ENCODE data around the gene ARID5B. TPM values are rescaled to one million over a fixed set of nuclear protein-coding genes. Genes with fewer than 3 reads are reported as not detected.

Gene ARID5B
- total RNA-seq, 4 donors from 2014 or later = 47.2 to 127 (median 62.8) TPM

DNA sequence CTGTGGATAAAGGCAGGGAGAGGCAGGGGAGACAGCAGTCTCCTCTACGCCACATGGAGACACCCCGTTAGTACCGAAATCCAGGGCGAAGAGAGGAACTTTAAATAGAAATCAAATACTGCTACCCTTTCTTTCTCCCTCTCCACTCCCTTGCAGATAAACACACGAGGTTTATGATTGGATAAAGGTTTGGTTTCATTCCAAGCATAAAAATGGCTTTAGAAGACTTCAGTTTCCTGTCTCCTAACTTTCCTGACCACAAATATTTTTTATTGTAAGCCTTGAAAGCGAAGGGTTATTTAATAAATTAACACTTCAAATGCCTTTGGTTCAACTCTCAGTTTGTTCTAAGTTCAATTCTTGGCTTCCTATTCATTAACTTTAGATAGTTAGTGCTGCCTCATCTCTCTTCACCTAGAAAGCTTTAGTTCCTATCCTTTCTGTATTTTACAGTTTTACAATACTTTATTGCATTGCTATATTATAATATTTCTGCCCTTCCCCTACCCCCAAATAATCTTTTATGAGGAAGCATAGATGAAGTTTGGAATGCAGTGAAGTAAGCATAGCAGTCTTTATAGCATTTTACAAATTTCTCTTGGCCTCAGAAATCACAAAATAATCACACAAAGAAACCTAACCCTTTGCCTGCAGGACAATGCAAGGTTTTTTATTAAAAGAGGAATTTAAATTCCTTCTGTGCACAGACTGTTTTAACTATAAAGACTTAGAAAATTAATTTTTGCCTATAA is 31.5 kb upstream of the ARID5B start:
- TF ChIP-seq, protein P1, sequence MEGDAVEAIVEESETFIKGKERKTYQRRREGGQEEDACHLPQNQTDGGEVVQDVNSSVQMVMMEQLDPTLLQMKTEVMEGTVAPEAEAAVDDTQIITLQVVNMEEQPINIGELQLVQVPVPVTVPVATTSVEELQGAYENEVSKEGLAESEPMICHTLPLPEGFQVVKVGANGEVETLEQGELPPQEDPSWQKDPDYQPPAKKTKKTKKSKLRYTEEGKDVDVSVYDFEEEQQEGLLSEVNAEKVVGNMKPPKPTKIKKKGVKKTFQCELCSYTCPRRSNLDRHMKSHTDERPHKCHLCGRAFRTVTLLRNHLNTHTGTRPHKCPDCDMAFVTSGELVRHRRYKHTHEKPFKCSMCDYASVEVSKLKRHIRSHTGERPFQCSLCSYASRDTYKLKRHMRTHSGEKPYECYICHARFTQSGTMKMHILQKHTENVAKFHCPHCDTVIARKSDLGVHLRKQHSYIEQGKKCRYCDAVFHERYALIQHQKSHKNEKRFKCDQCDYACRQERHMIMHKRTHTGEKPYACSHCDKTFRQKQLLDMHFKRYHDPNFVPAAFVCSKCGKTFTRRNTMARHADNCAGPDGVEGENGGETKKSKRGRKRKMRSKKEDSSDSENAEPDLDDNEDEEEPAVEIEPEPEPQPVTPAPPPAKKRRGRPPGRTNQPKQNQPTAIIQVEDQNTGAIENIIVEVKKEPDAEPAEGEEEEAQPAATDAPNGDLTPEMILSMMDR (IDR thresholded peaks at IDR 0.05) = no peak
- no peak for TF ChIP-seq POLR2A (IDR thresholded peaks at IDR 0.05)
- intact Hi-C loops (cut with DNase I; ENCODE audit: low total_unique reads) = no loop called here
- H3K4me3 ChIP-seq (ENCODE audit: low read depth, poor library complexity, severe bottlenecking) = no peak overlapping the region
- WGBS, 2 donors = 29 to 44% methylated on average over 6 of the region's 6 CpGs
- no peak for DNase-seq (ENCODE audit: low spot score in 2 of 2)

GRCh38 chr10:61870526-61870895 is 31.0 kb upstream of the ARID5B start:
- no peak for DNase-seq (ENCODE audit: low spot score in 2 of 2)
- H3K4me3 ChIP-seq (ENCODE audit: low read depth, poor library complexity, severe bottlenecking) = no peak overlapping the region
- no peak for TF ChIP-seq POLR2A (IDR thresholded peaks at IDR 0.05)
- TF ChIP-seq, protein P1 (IDR thresholded peaks at IDR 0.05) = no peak
- 62 to 68% methylated on average over 3 of the region's 3 CpGs for WGBS, 2 donors
- intact Hi-C loops (cut with DNase I; ENCODE audit: low total_unique reads) = no loop called here

GRCh38 chr10:61871487-61871886 is 30.0 kb upstream of the ARID5B start:
- TF ChIP-seq POLR2A (IDR thresholded peaks at IDR 0.05) = no peak
- TF ChIP-seq, protein P1 (IDR thresholded peaks at IDR 0.05) = no peak
- intact Hi-C loops (cut with DNase I; ENCODE audit: low total_unique reads) = no loop called here
- DNase-seq (ENCODE audit: low spot score in 2 of 2) = no peak
- 91 to 95% methylated on average over 6 of the region's 6 CpGs for WGBS, 2 donors
- H3K4me3 ChIP-seq (ENCODE audit: low read depth, poor library complexity, severe bottlenecking) = no peak overlapping the region

- intact Hi-C loops (cut with DNase I; ENCODE audit: low total_unique reads) = no loop called here
- TF ChIP-seq, protein P1 (IDR thresholded peaks at IDR 0.05) = no peak
- no peak for TF ChIP-seq POLR2A (IDR thresholded peaks at IDR 0.05)
- WGBS, 2 donors = 82% methylated on average over 11 of the region's 11 CpGs
- no peak for DNase-seq (ENCODE audit: low spot score in 2 of 2)
- no peak overlapping the region for H3K4me3 ChIP-seq (ENCODE audit: low read depth, poor library complexity, severe bottlenecking)
Observed at GRCh38 chr10:61877887-61878739, 23.4 kb upstream of the ARID5B start.

DNA sequence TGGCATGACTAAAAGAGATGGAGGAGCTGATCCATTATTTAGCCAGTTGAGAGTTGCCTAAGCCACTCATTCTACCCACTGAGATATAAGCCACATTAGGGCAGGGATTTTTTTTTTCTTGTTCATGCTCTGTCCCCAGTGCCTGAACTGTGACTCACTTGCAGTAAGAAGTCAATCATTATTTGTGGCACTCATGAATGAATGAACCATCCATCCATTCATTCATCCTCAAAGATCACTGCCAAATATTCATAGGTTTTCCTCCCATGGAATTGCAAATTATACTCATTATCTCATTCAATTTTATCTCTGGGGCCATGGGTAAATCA is 22.8 kb upstream of the ARID5B start:
- no peak for TF ChIP-seq POLR2A (IDR thresholded peaks at IDR 0.05)
- TF ChIP-seq, protein P1 (IDR thresholded peaks at IDR 0.05) = no peak
- H3K4me3 ChIP-seq (ENCODE audit: low read depth, poor library complexity, severe bottlenecking) = no peak overlapping the region
- no peak for DNase-seq (ENCODE audit: low spot score in 2 of 2)
- intact Hi-C loops (cut with DNase I; ENCODE audit: low total_unique reads) = no loop called here
